Left ventricle myocardium inferior (tissue), 1 donor: ENCODE measurements around the gene NEDD4L. TPM values are rescaled to one million over a fixed set of nuclear protein-coding genes. Genes with fewer than 3 reads are reported as not detected.

Experiments used
- DNase-seq: peaks from one replicate; pipeline ENCODE4 v3.0.0-alpha.2; 2020
- H3K27ac ChIP-seq: fragments of 200-600 bp; replicated peaks from 2 replicates; pipeline ENCODE4 v1.8.0; 2021
- H3K27me3 ChIP-seq: fragments of 200-600 bp; 2 replicates; pipeline ENCODE4 v1.8.0; 2021; ENCODE audit warnings: low read depth
- H3K36me3 ChIP-seq: fragments of 200-600 bp; 2 replicates; pipeline ENCODE4 v1.8.0; 2021
- H3K4me1 ChIP-seq: fragments of 200-600 bp; 2 replicates; pipeline ENCODE4 v1.8.0; 2021
- H3K4me3 ChIP-seq: fragments of 200-600 bp; 2 replicates; pipeline ENCODE4 v1.8.0; 2021; ENCODE audit warnings: mild to moderate bottlenecking, moderate library complexity
- H3K9me3 ChIP-seq: fragments of 200-600 bp; replicated peaks from 2 replicates; pipeline ENCODE4 v1.8.0; 2021
- intact Hi-C: fragments of 100-400 bp; cut with micrococcal nuclease; formaldehyde crosslinking; loops from one replicate; pipeline ENCODE4 v1.11.0; 2022
- total RNA-seq: library from RNA; stranded (reverse); fragmentation: NEBNext Ultra II Directional; extraction: Animal tissue kit (Norgen Biotek cat#: 25700); gene quantifications from one replicate; pipeline ENCODE4 v1.2.1, GENCODE V29; 2021
- TF ChIP-seq, protein P1 (sequence below): fragments of 200-600 bp; IDR thresholded peaks from 2 replicates; pipeline ENCODE4 v1.8.0; 2021; ENCODE audit warnings: antibody characterized with exemption, mild to moderate bottlenecking, borderline replicate concordance
- donor health status: DM: no; HTN: yes; CAD: no; lungs with severe emphysema.

The NEDD4L gene
- total RNA-seq, 1 donor from 2014 or later, result 45.8 TPM

DNA sequence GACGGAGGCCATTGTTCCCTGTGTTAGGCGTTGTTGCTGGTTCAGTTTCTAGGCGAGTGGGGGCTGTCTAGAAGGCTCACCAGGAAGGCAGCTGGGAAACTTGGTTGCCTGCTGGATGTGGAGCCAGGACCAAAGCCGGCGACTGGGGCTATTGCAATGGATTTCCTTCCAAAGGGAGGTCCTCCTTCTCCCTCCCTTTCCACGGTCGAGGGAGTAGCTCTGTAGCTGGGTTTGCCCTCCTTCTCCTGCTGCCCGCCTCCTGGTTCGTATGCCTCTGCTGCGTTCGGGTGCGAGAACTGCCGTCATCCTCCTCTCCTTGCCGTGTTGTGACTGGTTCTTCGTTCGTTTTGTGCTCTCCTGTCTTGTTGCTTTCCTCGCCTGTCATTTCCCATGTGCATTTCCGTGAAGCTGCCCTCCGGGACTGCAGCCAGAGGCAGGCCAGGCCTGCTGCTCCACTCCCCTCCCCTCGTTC is 203.4 kb downstream of the NEDD4L start:
- intact Hi-C loops, result no loop called here
- H3K9me3 ChIP-seq, result no peaks in the 10 kb centered on the region
- no peaks in the 10 kb centered on the region for H3K36me3 ChIP-seq
- H3K27ac ChIP-seq, result peak overlapping the region; percentile 87
- no peak for DNase-seq
- H3K4me3 ChIP-seq, result peak overlapping the region; percentile 52
- no peaks in the 10 kb centered on the region for H3K27me3 ChIP-seq
- TF ChIP-seq, protein P1, sequence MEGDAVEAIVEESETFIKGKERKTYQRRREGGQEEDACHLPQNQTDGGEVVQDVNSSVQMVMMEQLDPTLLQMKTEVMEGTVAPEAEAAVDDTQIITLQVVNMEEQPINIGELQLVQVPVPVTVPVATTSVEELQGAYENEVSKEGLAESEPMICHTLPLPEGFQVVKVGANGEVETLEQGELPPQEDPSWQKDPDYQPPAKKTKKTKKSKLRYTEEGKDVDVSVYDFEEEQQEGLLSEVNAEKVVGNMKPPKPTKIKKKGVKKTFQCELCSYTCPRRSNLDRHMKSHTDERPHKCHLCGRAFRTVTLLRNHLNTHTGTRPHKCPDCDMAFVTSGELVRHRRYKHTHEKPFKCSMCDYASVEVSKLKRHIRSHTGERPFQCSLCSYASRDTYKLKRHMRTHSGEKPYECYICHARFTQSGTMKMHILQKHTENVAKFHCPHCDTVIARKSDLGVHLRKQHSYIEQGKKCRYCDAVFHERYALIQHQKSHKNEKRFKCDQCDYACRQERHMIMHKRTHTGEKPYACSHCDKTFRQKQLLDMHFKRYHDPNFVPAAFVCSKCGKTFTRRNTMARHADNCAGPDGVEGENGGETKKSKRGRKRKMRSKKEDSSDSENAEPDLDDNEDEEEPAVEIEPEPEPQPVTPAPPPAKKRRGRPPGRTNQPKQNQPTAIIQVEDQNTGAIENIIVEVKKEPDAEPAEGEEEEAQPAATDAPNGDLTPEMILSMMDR, result no peak
- peaks cover 23% of the 10 kb centered on the region for H3K4me1 ChIP-seq

DNA sequence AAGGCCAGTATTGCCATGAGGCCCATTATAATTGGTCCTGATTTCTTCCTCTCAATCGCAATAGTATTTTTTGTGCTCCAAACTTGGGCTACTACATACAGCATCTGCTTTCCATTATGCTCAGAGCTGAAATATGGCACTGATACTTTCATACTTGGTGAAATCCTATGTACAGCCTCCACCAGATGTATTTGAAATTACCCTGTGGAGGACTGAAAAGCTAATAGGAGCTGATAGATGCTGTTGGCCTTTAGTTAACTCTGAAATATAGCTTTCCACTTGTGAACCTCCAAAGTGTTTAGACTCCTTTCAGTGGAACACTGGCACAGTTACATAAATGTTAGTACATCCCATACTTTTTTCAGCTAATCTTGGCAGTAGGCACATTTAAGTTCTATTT is 205.7 kb downstream of the NEDD4L start:
- Histone ChIP-seq H3K4me1 (peaks cover 22% of the 10 kb centered on the region), H3K27ac (no peak overlapping the region)
- intact Hi-C loops, result no loop called here

DNA sequence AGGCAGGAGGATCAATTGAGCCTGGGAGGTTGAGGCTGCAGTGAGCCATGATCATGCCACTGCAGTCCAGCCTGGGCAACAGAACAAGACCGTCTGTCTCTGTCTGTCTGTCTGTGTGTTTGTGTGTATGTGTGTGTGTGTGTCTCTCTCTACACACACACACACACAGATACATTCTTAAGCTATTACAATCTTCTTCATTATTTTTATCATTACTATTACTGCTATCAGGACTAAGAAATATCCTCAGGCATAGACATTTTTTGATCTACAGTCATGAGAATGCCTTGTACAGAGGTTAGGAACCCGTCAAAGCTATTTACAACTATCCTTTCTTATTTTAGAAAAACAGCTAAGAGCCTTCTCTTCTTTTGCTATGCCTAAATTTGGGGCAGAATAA is 207.4 kb downstream of the NEDD4L start:
- peaks cover 20% of the 10 kb centered on the region for H3K4me1 ChIP-seq
- intact Hi-C loops, result no loop called here
- no peak overlapping the region for H3K27ac ChIP-seq

More for the DNA sequence above, 205.7 kb downstream of the NEDD4L start:
- Histone ChIP-seq H3K9me3 (no peaks in the 10 kb centered on the region), H3K4me3 (no peak overlapping the region), H3K27me3 (no peaks in the 10 kb centered on the region), H3K36me3 (no peaks in the 10 kb centered on the region)
- TF ChIP-seq, protein P1, result no peak
- no peak for DNase-seq

DNA sequence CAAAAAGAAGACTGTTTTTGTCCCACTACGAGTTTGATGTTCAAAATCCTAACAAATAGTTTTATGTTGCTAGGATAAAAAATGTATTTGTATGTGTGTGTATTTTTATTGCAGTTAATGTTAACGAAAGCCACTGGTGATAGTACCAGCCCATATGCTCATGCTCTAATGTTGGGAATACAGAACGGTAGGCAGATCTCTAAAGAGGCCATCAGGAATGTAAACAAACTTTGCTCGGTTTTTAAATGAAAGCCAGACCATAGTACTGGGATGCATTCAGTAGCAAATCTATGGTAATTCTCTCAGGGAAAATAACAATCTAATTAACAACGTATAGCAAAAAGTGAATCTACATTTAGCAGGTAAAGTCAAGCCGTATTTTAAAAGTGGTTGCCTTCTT is 208.1 kb downstream of the NEDD4L start:
- Histone ChIP-seq H3K36me3 (no peaks in the 10 kb centered on the region), H3K27me3 (no peaks in the 10 kb centered on the region), H3K27ac (no peak overlapping the region), H3K4me3 (no peak overlapping the region), H3K9me3 (no peaks in the 10 kb centered on the region), H3K4me1 (peaks cover 12% of the 10 kb centered on the region)
- TF ChIP-seq, protein P1, result no peak
- intact Hi-C loops, result no loop called here
- DNase-seq, result no peak

More for the DNA sequence above, 207.4 kb downstream of the NEDD4L start:
- Histone ChIP-seq H3K9me3 (no peaks in the 10 kb centered on the region), H3K27me3 (no peaks in the 10 kb centered on the region), H3K4me3 (no peak overlapping the region), H3K36me3 (no peaks in the 10 kb centered on the region)
- TF ChIP-seq, protein P1, result no peak
- no peak for DNase-seq

DNA sequence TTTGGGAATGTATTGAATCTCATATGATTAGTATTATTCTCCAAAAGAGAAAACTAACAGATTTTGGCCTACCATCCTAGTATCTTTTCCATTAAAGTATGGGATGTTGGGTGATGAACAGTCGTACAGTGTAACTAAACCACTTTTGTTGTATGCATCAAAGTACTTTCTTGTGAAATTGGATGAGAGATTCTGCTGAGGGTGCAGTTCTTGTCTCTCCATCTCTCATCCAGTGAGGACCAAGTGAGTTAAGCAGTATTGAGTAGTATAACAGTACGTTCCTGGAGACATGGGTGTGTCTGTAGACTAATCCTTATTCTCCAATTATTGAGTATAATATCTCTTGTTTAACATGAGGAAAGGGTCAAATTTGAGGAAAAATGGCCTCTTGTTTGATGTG is 209.3 kb downstream of the NEDD4L start:
- H3K9me3 ChIP-seq, result no peaks in the 10 kb centered on the region
- intact Hi-C loops, result no loop called here
- no peaks in the 10 kb centered on the region for H3K27me3 ChIP-seq
- TF ChIP-seq, protein P1, result no peak
- H3K27ac ChIP-seq, result peak overlapping the region; percentile 89
- H3K36me3 ChIP-seq, result no peaks in the 10 kb centered on the region
- peaks cover under 1% of the 10 kb centered on the region for H3K4me1 ChIP-seq
- no peak overlapping the region for H3K4me3 ChIP-seq
- DNase-seq, result no peak
